ENCODE measurements around the gene LRP8. TPM values are rescaled to one million over a fixed set of nuclear protein-coding genes. Genes with fewer than 3 reads are reported as not detected.

Gene LRP8
- total and polyA plus RNA-seq, 2 of the 13 experiments (the other 11 are each of a cell fraction or from before 2014, with no cell fraction given): 17.3 to 17.4 TPM

- H3K4me2 ChIP-seq (ENCODE audit: low read depth, low read length): no peak overlapping the region
- no peaks in the 10 kb centered on the region for H3K79me2 ChIP-seq (ENCODE audit: insufficient read depth, low read length)
- FAIRE-seq: no peak
- no peak overlapping the region for H2AFZ ChIP-seq (ENCODE audit: low read length)
- intact Hi-C loops (cut with micrococcal nuclease; ENCODE audit: unreplicated experiment) (no loop called here), in situ Hi-C loops (cut with HindIII; ENCODE audit: extremely low pct_ligation_motif_present, low pct_unique_long_range_greater_than_20kb) (no loop called here)
- ATAC-seq: no peak
- H3K36me3 ChIP-seq (replicated peaks in 1 of 2; ENCODE audit: control insufficient read depth in 1 of 2, insufficient read depth in 2 of 2, low read length in 2 of 2): no peaks in the 10 kb centered on the region
- ChIA-PET POLR2A (no interaction called here), CTCF (ENCODE audit: low intra/inter-chr PET ratio, low total read pairs) (no interaction called here)
- no peak overlapping the region for H3K9ac ChIP-seq (ENCODE audit: insufficient read depth, low read depth, low read length)
- H3K9me3 ChIP-seq (ENCODE audit: low read length): no peaks in the 10 kb centered on the region
- BruUV-seq (replicated peaks): no TSS peak
- 49% methylated on average over 3 of the region's 3 CpGs for WGBS (ENCODE audit: low lambda C conversion rate)
- H3K27me3 ChIP-seq (ENCODE audit: control insufficient read depth in 1 of 2, insufficient read depth in 2 of 2, low read length in 2 of 2): peaks cover 3 to 25% of the 10 kb centered on the region in 2 experiments; a peak in 3 of 5 replicates
- no peak overlapping the region for H3K27ac ChIP-seq (ENCODE audit: extremely low read length, insufficient read depth, low read length)
- TF ChIP-seq ZNF773 (CRISPR knock-in tag; IDR thresholded peaks at IDR 0.05; ENCODE audit: borderline replicate concordance): no peak
- H3K4me3 ChIP-seq (replicated peaks in 1 of 3; ENCODE audit: insufficient read depth in 1 of 3, low read depth in 2 of 3, low read length in 3 of 3): no peak overlapping the region
- no peaks in the 10 kb centered on the region for H4K20me1 ChIP-seq (ENCODE audit: insufficient read depth, low read length)
- no peaks in the 10 kb centered on the region for H3K4me1 ChIP-seq (ENCODE audit: insufficient read depth, low read length)
- no peak for DNase-seq (ENCODE audit: low spot score)
These were observed 33.7 kb upstream of the LRP8 start for GRCh38 chr1:53361541-53361961.

- FAIRE-seq (no peak), DNase-seq (ENCODE audit: low spot score) (no peak), ATAC-seq (no peak)
- ChIA-PET POLR2A (no interaction called here), CTCF (ENCODE audit: low intra/inter-chr PET ratio, low total read pairs) (no interaction called here)
- Histone ChIP-seq H3K79me2 (ENCODE audit: insufficient read depth, low read length) (no peaks in the 10 kb centered on the region), H3K4me3 (replicated peaks in 1 of 3; ENCODE audit: insufficient read depth in 1 of 3, low read depth in 2 of 3, low read length in 3 of 3) (no peak overlapping the region), H2AFZ (ENCODE audit: low read length) (no peak overlapping the region), H3K27ac (ENCODE audit: extremely low read length, insufficient read depth, low read length) (no peak overlapping the region), H3K27me3 (ENCODE audit: control insufficient read depth in 1 of 2, insufficient read depth in 2 of 2, low read length in 2 of 2) (peaks cover 3 to 16% of the 10 kb centered on the region in 2 experiments; a peak in 4 of 5 replicates), H3K4me2 (ENCODE audit: low read depth, low read length) (no peak overlapping the region), H4K20me1 (ENCODE audit: insufficient read depth, low read length) (no peaks in the 10 kb centered on the region), H3K9me3 (ENCODE audit: low read length) (no peaks in the 10 kb centered on the region), H3K36me3 (replicated peaks in 1 of 2; ENCODE audit: control insufficient read depth in 1 of 2, insufficient read depth in 2 of 2, low read length in 2 of 2) (no peaks in the 10 kb centered on the region), H3K4me1 (ENCODE audit: insufficient read depth, low read length) (no peaks in the 10 kb centered on the region), H3K9ac (ENCODE audit: insufficient read depth, low read depth, low read length) (no peak overlapping the region)
- intact Hi-C loops (cut with micrococcal nuclease; ENCODE audit: unreplicated experiment) (no loop called here), in situ Hi-C loops (cut with HindIII; ENCODE audit: extremely low pct_ligation_motif_present, low pct_unique_long_range_greater_than_20kb) (no loop called here)
- 0% methylated on average over 2 of the region's 2 CpGs for WGBS (ENCODE audit: low lambda C conversion rate)
- TF ChIP-seq TRAFD1 (CRISPR knock-in tag; IDR thresholded peaks at IDR 0.05; ENCODE audit: borderline replicate concordance): no peak
- TF ChIP-seq NBN (conservative IDR thresholded peaks at IDR 0.05): no peak
- no peak for TF ChIP-seq HNF4A (CRISPR knock-in tag; IDR thresholded peaks at IDR 0.05)
- no peak for TF ChIP-seq ZBTB33 (CRISPR knock-in tag; IDR thresholded peaks at IDR 0.05)
- TF ChIP-seq PCBP2 (optimal IDR thresholded peaks at IDR 0.05; ENCODE audit: low read depth, low read length, poor library complexity, severe bottlenecking): no peak
- no peak for TF ChIP-seq THYN1 (CRISPR knock-in tag; IDR thresholded peaks at IDR 0.05; ENCODE audit: borderline replicate concordance, low read depth)
- TF ChIP-seq TRIM24 (CRISPR knock-in tag; IDR thresholded peaks at IDR 0.05): no peak
- no peak for TF ChIP-seq ZZZ3 (CRISPR knock-in tag; IDR thresholded peaks at IDR 0.05; ENCODE audit: borderline replicate concordance)
- no TSS peak for BruUV-seq (replicated peaks)
These were observed 32.0 kb upstream of the LRP8 start for GRCh38 chr1:53359934-53360276.
